PC-9 (cell line): ENCODE results near the gene LRRC63. TPM values are rescaled to one million over a fixed set of nuclear protein-coding genes. Genes with fewer than 3 reads are reported as not detected.

Source experiments
- BruUV-seq: library from RNA; stranded (reverse); fragments of 400-500 nt; replicated peaks from 2 replicates; lab custom pipeline; 2021; lab: Mats Ljungman, UMichigan
- CTCF ChIA-PET: fragments of 300-600 bp; sonication (Branson Sonifier 250); formaldehyde crosslinking; loops from one replicate; lab custom pipeline; 2022; ENCODE audit warnings: antibody characterized with exemption; lab: Charles Lee
- POLR2A ChIA-PET: fragments of 300-600 bp; sonication (Branson Sonifier 250); formaldehyde crosslinking; loops from one replicate; lab custom pipeline; 2022; ENCODE audit warnings: antibody characterized with exemption; ENCODE audit not compliant: unreplicated experiment; lab: Charles Lee
- DNase-seq, 2 experiments: peaks; one replicate each; pipeline versions ENCODE4 v3.0.0 to v3.0.0-alpha.2; 2015 to 2022; ENCODE audit warnings: mixed read lengths in 1 of 2
- H2AFZ ChIP-seq: fragments of 200-600 bp; sonication (generic); 2 replicates; pipeline ENCODE4 v1.8.1; 2017; ENCODE audit warnings: antibody characterized with exemption
- H3F3A ChIP-seq: fragments of 200-600 bp; sonication (generic); 2 replicates; pipeline ENCODE4 v1.8.1; 2017; ENCODE audit warnings: antibody characterized with exemption, mild to moderate bottlenecking, low read depth; ENCODE audit not compliant: insufficient read depth
- H3K27ac ChIP-seq: fragments of 200-600 bp; sonication (generic); 2 replicates; pipeline ENCODE4 v1.6.1; 2016; ENCODE audit warnings: mixed run types
- H3K27me3 ChIP-seq: fragments of 200-600 bp; sonication (generic); 2 replicates; pipeline ENCODE4 v1.6.1; 2016; ENCODE audit warnings: low read depth, mixed run types; ENCODE audit not compliant: insufficient read depth
- H3K36me3 ChIP-seq: fragments of 200-600 bp; sonication (generic); 2 replicates; pipeline ENCODE4 v1.6.1; 2016; ENCODE audit warnings: low read depth, mixed run types
- H3K4me1 ChIP-seq: fragments of 200-600 bp; sonication (generic); replicated peaks from 2 replicates; pipeline ENCODE4 v1.6.1; 2016; ENCODE audit warnings: mixed run types; ENCODE audit not compliant: insufficient read depth
- H3K4me2 ChIP-seq: fragments of 200-600 bp; sonication (generic); 2 replicates; pipeline ENCODE4 v1.6.1; 2017; ENCODE audit warnings: mixed run types
- H3K4me3 ChIP-seq: fragments of 200-600 bp; sonication (generic); 2 replicates; pipeline ENCODE4 v1.6.1; 2016; ENCODE audit warnings: mixed run types
- H3K79me2 ChIP-seq: fragments of 200-600 bp; sonication (generic); 2 replicates; pipeline ENCODE4 v1.6.1; 2017; ENCODE audit warnings: low read depth, mixed run types
- H3K9me2 ChIP-seq: fragments of 200-600 bp; sonication (generic); 2 replicates; pipeline ENCODE4 v1.8.1; 2017; ENCODE audit warnings: mild to moderate bottlenecking; ENCODE audit not compliant: insufficient read depth
- H3K9me3 ChIP-seq: fragments of 200-600 bp; sonication (generic); 2 replicates; pipeline ENCODE4 v1.8.1; 2016; ENCODE audit warnings: low read depth; ENCODE audit not compliant: insufficient read depth
- H4K20me1 ChIP-seq: fragments of 200-600 bp; sonication (generic); 2 replicates; pipeline ENCODE4 v1.8.1; 2017; ENCODE audit not compliant: insufficient read depth
- CTCF ChIP-seq: fragments of 200-600 bp; sonication (generic); conservative IDR thresholded peaks from 2 replicates; pipeline ENCODE4 v1.6.1; 2017; ENCODE audit warnings: mixed run types, antibody characterized with exemption, mild to moderate bottlenecking, moderate library complexity
- EZH2 ChIP-seq: fragments of 200-600 bp; sonication (generic); IDR thresholded peaks from 2 replicates; pipeline ENCODE4 v1.8.0; 2017; ENCODE audit warnings: antibody characterized with exemption, low read depth
- intact Hi-C: fragments of 100-400 bp; cut with micrococcal nuclease; formaldehyde crosslinking; loops from one replicate; pipeline ENCODE4 v1.10.0; 2022; ENCODE audit not compliant: unreplicated experiment
- total RNA-seq: library from RNA; stranded (reverse); gene quantifications from 2 replicates; pipeline ENCODE4 v1.2.3, GENCODE V29; 2021

LRRC63 gene
- total RNA-seq, 1 experiment from 2014 or later: not detected

DNA sequence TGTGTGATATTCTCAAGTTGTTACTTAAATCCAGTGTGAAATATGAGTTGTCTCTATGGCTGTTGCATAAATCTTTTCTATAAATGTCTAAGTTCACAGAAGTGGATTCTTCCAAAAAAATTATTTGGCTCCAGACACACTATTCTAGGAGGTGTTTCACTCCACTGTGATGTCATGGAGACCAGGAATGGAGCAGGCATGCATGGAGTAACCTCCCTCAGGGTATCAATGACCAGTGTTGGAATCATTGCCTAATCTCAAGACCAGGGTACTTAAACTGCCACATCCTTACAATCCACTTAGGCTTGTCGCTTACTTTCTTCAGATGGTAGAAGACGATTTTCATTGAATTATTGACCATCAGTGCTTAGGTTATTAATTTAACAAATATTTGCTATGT lies 55.4 kb downstream of the LRRC63 start:
- H4K20me1 ChIP-seq: no peaks in the 10 kb centered on the region
- intact Hi-C loops: no loop called here
- H3K79me2 ChIP-seq: no peaks in the 10 kb centered on the region
- H3K9me3 ChIP-seq: no peaks in the 10 kb centered on the region
- H3K36me3 ChIP-seq: no peaks in the 10 kb centered on the region
- H3K27me3 ChIP-seq: no peaks in the 10 kb centered on the region
- POLR2A ChIA-PET: no interaction called here
- CTCF ChIA-PET: no interaction called here
- no peaks in the 10 kb centered on the region for H3F3A ChIP-seq
- no peak for TF ChIP-seq CTCF
- no peak for TF ChIP-seq EZH2
- no peaks in the 10 kb centered on the region for H3K4me1 ChIP-seq
- H3K4me3 ChIP-seq: no peak overlapping the region
- no TSS peak for BruUV-seq
- H2AFZ ChIP-seq: no peak overlapping the region
- 0 out of 2 replicates have a peak, but pooled peaks cover 4% of the 10 kb centered on the region for H3K9me2 ChIP-seq
- H3K27ac ChIP-seq: no peak overlapping the region
- H3K4me2 ChIP-seq: no peak overlapping the region
- DNase-seq: no peak

- H3K4me2 ChIP-seq: no peak overlapping the region
- DNase-seq: no peak
- H3K36me3 ChIP-seq: no peaks in the 10 kb centered on the region
- H3K27me3 ChIP-seq: no peaks in the 10 kb centered on the region
- TF ChIP-seq CTCF: no peak
- no peak for TF ChIP-seq EZH2
- H3K9me2 ChIP-seq: 0 out of 2 replicates have a peak, but pooled peaks cover 4% of the 10 kb centered on the region
- no TSS peak for BruUV-seq
- intact Hi-C loops: no loop called here
- POLR2A ChIA-PET: no interaction called here
- H2AFZ ChIP-seq: no peak overlapping the region
- no peaks in the 10 kb centered on the region for H4K20me1 ChIP-seq
- H3K4me1 ChIP-seq: no peaks in the 10 kb centered on the region
- CTCF ChIA-PET: no interaction called here
- H3K79me2 ChIP-seq: no peaks in the 10 kb centered on the region
- no peak overlapping the region for H3K4me3 ChIP-seq
- H3K27ac ChIP-seq: no peak overlapping the region
- no peaks in the 10 kb centered on the region for H3F3A ChIP-seq
- H3K9me3 ChIP-seq: no peaks in the 10 kb centered on the region
These were observed 58.7 kb downstream of the LRRC63 start for GRCh38 chr13:46270416-46270815.

DNA sequence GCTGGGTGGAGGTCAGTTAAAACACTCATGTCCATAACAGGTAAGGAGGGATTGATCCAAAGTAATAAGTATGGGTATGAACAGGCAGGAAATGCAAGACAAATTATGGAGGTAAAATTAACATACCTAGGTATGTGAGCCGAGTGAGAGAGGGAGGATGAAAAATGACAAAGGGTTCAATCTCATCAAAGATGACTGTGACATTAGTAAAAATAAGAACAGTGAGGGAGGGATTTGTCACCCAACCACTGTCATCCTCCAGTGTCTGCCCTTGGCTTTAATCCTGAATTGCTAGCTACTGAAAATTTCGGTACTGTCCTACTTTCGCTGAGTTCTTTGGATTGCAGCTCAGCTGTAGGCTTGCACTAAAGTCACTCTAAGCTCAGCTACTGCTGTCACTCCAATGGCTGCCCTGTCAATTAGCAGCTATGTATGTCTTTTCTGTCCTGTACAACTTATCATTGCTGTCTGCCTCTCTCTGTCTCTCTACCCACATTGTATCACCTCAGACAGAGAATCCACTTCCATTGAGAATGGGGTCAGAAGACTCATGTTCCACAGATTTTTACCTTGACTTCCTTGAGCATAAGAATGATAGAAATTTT lies 62.5 kb downstream of the LRRC63 start:
- POLR2A ChIA-PET: no interaction called here
- no peak for TF ChIP-seq EZH2
- no peak for TF ChIP-seq CTCF
- CTCF ChIA-PET: interaction anchor here (0.6 kb wide), 1 partner anchor 9 kb away, joined by 3 read pairs; no protein-coding TSS in a partner anchor
- H3F3A ChIP-seq: no peaks in the 10 kb centered on the region
- no peaks in the 10 kb centered on the region for H3K36me3 ChIP-seq
- H3K4me3 ChIP-seq: no peak overlapping the region
- no peaks in the 10 kb centered on the region for H3K27me3 ChIP-seq
- no peaks in the 10 kb centered on the region for H4K20me1 ChIP-seq
- intact Hi-C loops: no loop called here
- H3K4me1 ChIP-seq: no peaks in the 10 kb centered on the region
- no peak for DNase-seq
- H2AFZ ChIP-seq: no peak overlapping the region
- H3K79me2 ChIP-seq: no peaks in the 10 kb centered on the region
- no peak overlapping the region for H3K4me2 ChIP-seq
- no peak overlapping the region for H3K27ac ChIP-seq
- no TSS peak for BruUV-seq
- no peaks in the 10 kb centered on the region for H3K9me3 ChIP-seq
- no peaks in the 10 kb centered on the region for H3K9me2 ChIP-seq
